ENCODE results near the gene NXT1.

The NXT1 gene

GRCh38 chr20:23370274-23370673 is 19.7 kb downstream of the NXT1 start:
- ATAC-seq = no peak
- no peak for TF ChIP-seq CREB5 (CRISPR knock-in tag; IDR thresholded peaks at IDR 0.05; ENCODE audit: low read depth)
- no peak for TF ChIP-seq CSDC2 (CRISPR knock-in tag; IDR thresholded peaks at IDR 0.05)
- TF ChIP-seq TCF4 (CRISPR knock-in tag; IDR thresholded peaks at IDR 0.05; ENCODE audit: borderline replicate concordance) = no peak
- TF ChIP-seq ZFP30 (CRISPR knock-in tag; IDR thresholded peaks at IDR 0.05) = no peak
- no peak for TF ChIP-seq GLIS3 (CRISPR knock-in tag; IDR thresholded peaks at IDR 0.05)
- no peak for TF ChIP-seq CSRNP3 (CRISPR knock-in tag; IDR thresholded peaks at IDR 0.05)
- no peak for TF ChIP-seq ZNF70 (CRISPR knock-in tag; IDR thresholded peaks at IDR 0.05)
- no peak for TF ChIP-seq POU6F1 (CRISPR knock-in tag; IDR thresholded peaks at IDR 0.05; ENCODE audit: borderline replicate concordance, low read depth)
- TF ChIP-seq PATZ1 (CRISPR knock-in tag; IDR thresholded peaks at IDR 0.05; ENCODE audit: borderline replicate concordance) = no peak

- no peak for TF ChIP-seq BACH2 (CRISPR knock-in tag; IDR thresholded peaks at IDR 0.05; ENCODE audit: borderline replicate concordance)
- TF ChIP-seq ZFP3 (CRISPR knock-in tag; IDR thresholded peaks at IDR 0.05) = no peak
- no peak for TF ChIP-seq ESRRG (CRISPR knock-in tag; IDR thresholded peaks at IDR 0.05)
- TF ChIP-seq SNAI2 (CRISPR knock-in tag; IDR thresholded peaks at IDR 0.05) = no peak
- no peak for TF ChIP-seq PPARA (CRISPR knock-in tag; IDR thresholded peaks at IDR 0.05; ENCODE audit: borderline replicate concordance)
- TF ChIP-seq POU6F1 (CRISPR knock-in tag; IDR thresholded peaks at IDR 0.05; ENCODE audit: borderline replicate concordance, low read depth) = no peak
- TF ChIP-seq CSRNP3 (CRISPR knock-in tag; IDR thresholded peaks at IDR 0.05) = no peak
- no peak for TF ChIP-seq ZNF565 (CRISPR knock-in tag; conservative IDR thresholded peaks at IDR 0.05; ENCODE audit: low read depth)
- no peak for TF ChIP-seq ZC3H10 (CRISPR knock-in tag; IDR thresholded peaks at IDR 0.05)
- no peak for TF ChIP-seq ZFP30 (CRISPR knock-in tag; IDR thresholded peaks at IDR 0.05)
- no peak for TF ChIP-seq CSDC2 (CRISPR knock-in tag; IDR thresholded peaks at IDR 0.05)
- no peak for TF ChIP-seq OSR1 (CRISPR knock-in tag; IDR thresholded peaks at IDR 0.05)
- no peak for TF ChIP-seq ZNF70 (CRISPR knock-in tag; IDR thresholded peaks at IDR 0.05)
- TF ChIP-seq TOX (CRISPR knock-in tag; IDR thresholded peaks at IDR 0.05; ENCODE audit: borderline replicate concordance) = no peak
- TF ChIP-seq PATZ1 (CRISPR knock-in tag; IDR thresholded peaks at IDR 0.05; ENCODE audit: borderline replicate concordance) = no peak
- TF ChIP-seq ARNTL (CRISPR knock-in tag; IDR thresholded peaks at IDR 0.05; ENCODE audit: borderline replicate concordance, low read depth) = no peak
- no peak for TF ChIP-seq ZNF8 (CRISPR knock-in tag; IDR thresholded peaks at IDR 0.05)
- no peak for TF ChIP-seq RARB (CRISPR knock-in tag; IDR thresholded peaks at IDR 0.05)
- no peak for TF ChIP-seq GLIS3 (CRISPR knock-in tag; IDR thresholded peaks at IDR 0.05)
- no peak for TF ChIP-seq ISL1 (CRISPR knock-in tag; IDR thresholded peaks at IDR 0.05)
- no peak for ATAC-seq
Observed at GRCh38 chr20:23370873-23371272, 20.3 kb downstream of the NXT1 start.
